Muscle of leg (tissue), 11 donors: ENCODE data around the gene ADCY5. TPM values are rescaled to one million over a fixed set of nuclear protein-coding genes. Genes with fewer than 3 reads are reported as not detected.
A peak's percentile ranks its signal among the peaks of the same experiment; 100 is the strongest.

Experiments
- DNase-seq: peaks from one replicate; pipeline ENCODE4 v3.0.0; 2013
- H3K27ac ChIP-seq: one replicate; pipeline ENCODE4 v1.5.1; 2013; ENCODE audit warnings: mild to moderate bottlenecking, low read length, control low read depth
- H3K27me3 ChIP-seq: one replicate; pipeline ENCODE4 v1.6.1; 2013; ENCODE audit warnings: low read length; ENCODE audit not compliant: control insufficient read depth, insufficient read depth
- H3K36me3 ChIP-seq: one replicate; pipeline ENCODE4 v1.6.1; 2013; ENCODE audit warnings: low read length; ENCODE audit not compliant: control insufficient read depth, insufficient read depth
- H3K4me1 ChIP-seq: one replicate; pipeline ENCODE4 v1.6.1; 2013; ENCODE audit warnings: low read length; ENCODE audit not compliant: control insufficient read depth, insufficient read depth
- H3K4me3 ChIP-seq: one replicate; pipeline ENCODE4 v1.5.1; 2013; ENCODE audit warnings: low read length, control low read depth
- H3K9me3 ChIP-seq: replicated peaks from 2 replicates; pipeline ENCODE4 v1.6.1; 2013; ENCODE audit warnings: low read depth, low read length; ENCODE audit not compliant: control insufficient read depth
- WGBS: methylation state at CpG from one replicate; pipeline ENCODE4 v1.1.5; 2013; ENCODE audit warnings: missing lambda C conversion rate; ENCODE audit not compliant: insufficient coverage; 5-methylcytosine and 5-hydroxymethylcytosine counted together
- polyA plus RNA-seq, 8 donors: library from polyadenylated mRNA; unstranded; fragments of 120-200 nt; gene quantifications; one replicate each; pipeline versions ENCODE4 v1.2.1 to v1.2.3, GENCODE V29; 2013; ENCODE audit warnings: inconsistent platforms in 1 of 8, low replicate concordance in 1 of 8; ENCODE audit not compliant: insufficient read length in 8 of 8, insufficient read depth in 1 of 8
- total RNA-seq: library from RNA; stranded (reverse); fragments of 120-200 nt; gene quantifications from one replicate; pipeline ENCODE4 v1.2.4, GENCODE V29; 2013

Gene ADCY5
- total and polyA plus RNA-seq, 9 donors = 1.8 to 6.1 (median 4.4) TPM

DNA sequence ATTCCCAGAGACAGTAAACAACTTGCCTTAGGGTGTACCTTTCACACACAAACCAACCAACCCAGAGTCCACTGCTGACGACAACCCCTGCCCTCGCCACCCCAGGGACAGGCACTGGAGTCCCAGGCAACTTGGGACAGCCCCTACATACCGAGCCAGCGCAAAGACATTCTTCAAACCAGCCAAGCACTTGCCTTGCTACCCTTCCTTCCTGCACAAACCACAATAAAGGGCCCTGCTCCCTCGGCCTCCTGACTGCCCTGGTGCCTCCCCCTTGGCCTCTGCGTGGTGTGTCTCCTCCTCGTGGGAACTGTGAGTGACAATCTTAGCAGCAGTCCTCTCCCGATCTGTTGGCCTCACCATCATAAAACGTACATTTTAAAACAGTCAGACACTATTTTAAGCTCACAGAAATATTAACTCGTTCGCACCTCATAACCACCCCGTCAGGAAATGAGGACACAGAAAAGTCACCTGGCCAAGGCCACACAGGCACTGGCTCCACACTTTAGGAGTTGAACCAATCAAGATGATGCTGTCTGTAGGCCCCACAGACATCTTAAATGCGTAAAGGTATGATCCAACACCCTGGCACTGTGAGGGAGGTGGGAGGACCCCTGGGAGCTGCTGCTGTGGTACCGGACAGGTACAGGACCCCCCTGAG is 113.8 kb downstream of the ADCY5 start:
- no peak overlapping the region for H3K27ac ChIP-seq
- H3K4me1 ChIP-seq = peaks cover 4% of the 10 kb centered on the region
- no peaks in the 10 kb centered on the region for H3K36me3 ChIP-seq
- no peaks in the 10 kb centered on the region for H3K9me3 ChIP-seq
- 55% methylated on average over 10 of the region's 14 CpGs for WGBS
- H3K27me3 ChIP-seq = no peaks in the 10 kb centered on the region
- DNase-seq = no peak
- no peak overlapping the region for H3K4me3 ChIP-seq

DNA sequence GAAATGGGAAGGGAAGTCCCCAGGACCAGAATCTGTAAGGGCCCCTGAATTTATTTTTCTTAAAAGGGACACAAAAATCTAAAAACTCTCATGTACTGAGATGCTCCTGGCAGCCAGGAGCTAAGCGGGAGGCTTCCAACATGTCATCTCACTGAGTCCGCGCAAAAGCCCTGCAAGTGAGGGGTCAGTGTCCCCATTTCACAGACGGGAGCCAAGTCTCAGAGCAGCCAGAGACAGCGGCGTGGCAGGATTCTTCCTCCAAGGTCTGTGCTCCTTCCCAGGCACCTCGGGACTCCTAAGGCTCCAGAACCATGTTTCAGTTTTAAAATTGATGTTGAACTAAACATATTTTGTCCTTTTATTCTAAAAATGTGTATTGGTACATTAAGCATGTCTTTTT is 114.8 kb downstream of the ADCY5 start:
- no peak overlapping the region for H3K27ac ChIP-seq
- no peaks in the 10 kb centered on the region for H3K36me3 ChIP-seq
- peaks cover 8% of the 10 kb centered on the region for H3K4me1 ChIP-seq
- DNase-seq = no peak
- 78% methylated on average over 6 of the region's 7 CpGs for WGBS
- H3K9me3 ChIP-seq = no peaks in the 10 kb centered on the region
- H3K27me3 ChIP-seq = no peaks in the 10 kb centered on the region
- H3K4me3 ChIP-seq = no peak overlapping the region

DNA sequence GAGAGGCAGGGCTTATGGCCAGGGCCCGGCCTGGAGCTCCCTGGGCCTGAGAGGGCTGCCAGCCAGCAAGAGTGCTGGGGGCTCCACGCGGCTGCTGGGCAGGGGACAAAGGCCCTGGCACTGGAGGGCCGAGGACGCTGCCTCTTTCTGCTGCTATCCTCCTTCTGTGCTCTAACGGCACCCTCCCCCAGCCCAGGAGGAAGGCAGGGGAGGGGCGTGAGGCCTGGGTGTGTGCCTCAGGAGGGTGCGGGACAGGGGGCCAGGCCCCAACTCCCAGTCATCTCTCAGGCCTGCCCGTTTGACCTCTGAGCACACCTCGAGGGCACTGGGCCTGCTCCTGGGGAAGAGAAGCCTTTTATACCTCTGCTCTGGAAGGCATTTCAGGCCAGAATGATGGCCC is 115.5 kb downstream of the ADCY5 start:
- DNase-seq = no peak
- H3K36me3 ChIP-seq = no peaks in the 10 kb centered on the region
- no peak overlapping the region for H3K4me3 ChIP-seq
- 53% methylated on average over 4 of the region's 10 CpGs for WGBS
- H3K27me3 ChIP-seq = no peaks in the 10 kb centered on the region
- no peak overlapping the region for H3K27ac ChIP-seq
- peaks cover 8% of the 10 kb centered on the region for H3K4me1 ChIP-seq
- no peaks in the 10 kb centered on the region for H3K9me3 ChIP-seq

DNA sequence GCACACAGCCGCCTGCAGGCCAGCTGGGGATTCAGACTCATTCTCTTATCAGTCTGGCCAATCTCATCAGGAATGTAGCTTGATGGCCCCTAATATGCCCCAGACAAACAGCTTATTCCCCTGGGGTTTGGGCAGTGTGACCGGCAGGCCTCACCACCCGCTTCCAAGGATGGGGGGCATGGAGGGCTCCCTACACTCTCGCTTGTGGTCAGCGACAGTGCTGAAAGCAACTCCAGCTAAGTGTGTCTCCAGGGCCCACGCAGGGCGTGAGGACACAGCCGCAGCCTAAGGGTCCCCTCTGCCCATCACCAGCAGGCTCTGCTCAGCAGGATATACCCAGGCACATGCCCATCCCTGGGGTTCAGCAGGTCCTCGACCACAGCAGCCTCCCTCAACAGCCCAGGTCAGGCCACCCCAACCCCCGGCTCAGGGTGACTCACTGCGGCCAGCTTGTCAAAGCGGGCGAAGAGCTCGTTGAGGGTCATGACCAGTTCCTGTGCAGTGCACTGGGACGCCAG is 116.7 kb downstream of the ADCY5 start:
- H3K9me3 ChIP-seq = no peaks in the 10 kb centered on the region
- DNase-seq = no peak
- no peak overlapping the region for H3K4me3 ChIP-seq
- H3K4me1 ChIP-seq = peaks cover 8% of the 10 kb centered on the region
- H3K36me3 ChIP-seq = no peaks in the 10 kb centered on the region
- WGBS = 85% methylated on average over 14 of the region's 15 CpGs
- H3K27ac ChIP-seq = no peak overlapping the region
- peaks cover 2% of the 10 kb centered on the region for H3K27me3 ChIP-seq

DNA sequence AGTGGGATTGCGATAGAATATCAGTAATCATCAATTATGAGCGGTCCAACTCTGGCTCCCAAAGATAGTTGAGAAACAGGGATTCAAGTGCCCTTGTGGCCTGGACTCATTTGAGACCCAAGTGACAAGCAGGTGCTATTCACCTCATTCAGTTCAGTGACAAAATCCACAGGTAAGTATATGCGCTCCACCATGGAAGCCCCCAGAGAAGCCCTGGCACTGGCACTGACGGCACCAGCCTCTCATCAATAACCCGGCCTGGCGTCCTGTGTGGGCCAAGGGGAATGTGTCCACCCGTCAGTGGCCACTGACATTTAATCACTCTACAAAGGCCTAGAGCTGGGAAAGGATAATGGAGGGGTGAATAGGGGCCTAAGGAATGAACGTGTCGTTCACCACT is 117.2 kb downstream of the ADCY5 start:
- no peak for DNase-seq
- Histone ChIP-seq H3K36me3 (no peaks in the 10 kb centered on the region), H3K4me1 (peaks cover 8% of the 10 kb centered on the region), H3K9me3 (no peaks in the 10 kb centered on the region), H3K27me3 (peaks cover 2% of the 10 kb centered on the region), H3K4me3 (no peak overlapping the region), H3K27ac (no peak overlapping the region)
- WGBS = 83% methylated on average over 3 of the region's 9 CpGs

DNA sequence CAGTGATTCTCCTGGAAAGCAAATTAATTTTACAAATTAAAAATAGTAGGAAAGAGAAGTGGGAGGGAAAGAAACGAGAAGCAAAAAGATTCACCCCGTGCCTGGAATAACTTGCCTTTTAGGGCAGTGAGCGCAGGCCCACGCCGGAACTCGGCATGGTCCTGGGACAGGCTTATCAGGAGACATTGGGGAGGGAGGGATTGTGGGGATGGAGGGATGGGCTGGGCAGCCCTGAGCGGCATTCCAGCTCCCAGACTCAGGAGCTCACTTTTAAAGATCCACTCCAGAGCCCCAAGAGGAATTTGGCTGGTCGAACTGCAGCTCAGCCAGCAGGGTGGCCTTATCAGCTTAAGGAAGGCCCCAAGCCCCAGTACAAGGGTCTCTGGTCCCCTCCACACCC is 117.9 kb downstream of the ADCY5 start:
- Histone ChIP-seq H3K27me3 (peaks cover 2% of the 10 kb centered on the region), H3K36me3 (no peaks in the 10 kb centered on the region), H3K4me3 (no peak overlapping the region), H3K4me1 (peaks cover 8% of the 10 kb centered on the region), H3K27ac (no peak overlapping the region), H3K9me3 (no peaks in the 10 kb centered on the region)
- 56% methylated on average over 8 of the region's 8 CpGs for WGBS
- no peak for DNase-seq

DNA sequence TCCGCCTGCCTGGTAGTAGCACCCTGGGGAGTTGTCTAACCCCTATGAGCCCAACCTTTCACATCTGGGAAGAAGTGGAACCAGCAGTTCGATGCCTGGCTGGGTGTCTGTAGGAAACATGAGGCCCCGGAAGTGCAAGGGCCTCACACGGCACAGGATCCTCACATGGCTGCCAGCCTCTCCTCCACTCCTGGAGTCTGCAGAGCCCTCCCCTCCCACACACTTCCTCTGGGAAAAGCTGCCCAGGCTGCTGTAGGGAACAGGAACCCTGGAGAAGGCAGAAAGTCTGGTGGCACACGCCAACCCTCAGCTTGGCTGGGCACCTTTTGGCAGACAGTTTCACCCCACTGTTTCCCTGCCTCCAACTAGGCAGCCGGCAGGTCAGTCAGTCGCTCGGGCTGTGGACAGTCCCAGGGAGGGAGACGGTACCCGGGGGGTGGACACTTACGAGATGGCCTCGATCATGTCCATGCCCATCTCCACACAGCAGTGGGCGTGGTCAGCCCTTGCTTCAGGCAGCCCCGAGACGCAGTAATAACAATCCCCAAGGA is 118.4 kb downstream of the ADCY5 start:
- Histone ChIP-seq H3K27ac (no peak overlapping the region), H3K4me3 (no peak overlapping the region), H3K9me3 (no peaks in the 10 kb centered on the region), H3K4me1 (peaks cover 8% of the 10 kb centered on the region), H3K36me3 (no peaks in the 10 kb centered on the region), H3K27me3 (peaks cover 2% of the 10 kb centered on the region)
- WGBS = 36% methylated on average over 7 of the region's 15 CpGs
- DNase-seq = no peak

DNA sequence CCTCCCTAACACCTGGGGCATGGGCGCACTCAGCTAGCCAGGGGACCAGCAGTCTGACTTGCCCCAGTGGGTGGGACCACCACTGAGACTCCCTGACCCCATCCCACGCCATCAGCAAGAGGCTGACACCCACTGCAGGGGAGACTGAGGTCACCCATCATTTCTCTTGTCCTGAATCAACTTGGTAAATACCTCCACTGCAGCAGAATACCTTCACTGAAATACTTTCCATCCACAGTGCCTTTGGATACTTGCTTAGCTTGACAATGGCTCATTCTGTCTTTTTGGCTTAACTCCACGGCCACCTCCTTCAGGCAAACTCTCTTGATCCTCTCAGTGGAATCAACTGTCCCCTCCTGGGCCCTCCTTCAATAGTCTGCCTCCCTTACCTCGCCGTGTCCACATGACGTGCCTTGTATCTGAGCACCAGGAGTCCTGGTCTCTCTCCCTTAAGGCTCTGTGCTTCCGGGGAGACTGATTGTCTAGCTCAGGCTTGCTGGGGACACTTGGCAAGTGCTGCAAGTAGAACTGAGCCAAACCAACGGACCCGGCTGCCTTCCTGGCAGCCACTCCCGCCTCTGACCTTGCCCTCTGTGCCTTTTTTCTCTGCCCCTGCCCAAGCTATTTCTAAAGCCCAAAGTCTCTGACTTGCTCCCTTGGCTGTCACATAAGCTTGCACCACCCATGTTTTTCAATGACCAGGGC is 119.1 kb downstream of the ADCY5 start:
- Histone ChIP-seq H3K27me3 (peaks cover 2% of the 10 kb centered on the region), H3K9me3 (no peaks in the 10 kb centered on the region), H3K36me3 (no peaks in the 10 kb centered on the region), H3K4me1 (peaks cover 9% of the 10 kb centered on the region), H3K27ac (no peak overlapping the region), H3K4me3 (no peak overlapping the region)
- no peak for DNase-seq
- 74% methylated on average over 10 of the region's 10 CpGs for WGBS

DNA sequence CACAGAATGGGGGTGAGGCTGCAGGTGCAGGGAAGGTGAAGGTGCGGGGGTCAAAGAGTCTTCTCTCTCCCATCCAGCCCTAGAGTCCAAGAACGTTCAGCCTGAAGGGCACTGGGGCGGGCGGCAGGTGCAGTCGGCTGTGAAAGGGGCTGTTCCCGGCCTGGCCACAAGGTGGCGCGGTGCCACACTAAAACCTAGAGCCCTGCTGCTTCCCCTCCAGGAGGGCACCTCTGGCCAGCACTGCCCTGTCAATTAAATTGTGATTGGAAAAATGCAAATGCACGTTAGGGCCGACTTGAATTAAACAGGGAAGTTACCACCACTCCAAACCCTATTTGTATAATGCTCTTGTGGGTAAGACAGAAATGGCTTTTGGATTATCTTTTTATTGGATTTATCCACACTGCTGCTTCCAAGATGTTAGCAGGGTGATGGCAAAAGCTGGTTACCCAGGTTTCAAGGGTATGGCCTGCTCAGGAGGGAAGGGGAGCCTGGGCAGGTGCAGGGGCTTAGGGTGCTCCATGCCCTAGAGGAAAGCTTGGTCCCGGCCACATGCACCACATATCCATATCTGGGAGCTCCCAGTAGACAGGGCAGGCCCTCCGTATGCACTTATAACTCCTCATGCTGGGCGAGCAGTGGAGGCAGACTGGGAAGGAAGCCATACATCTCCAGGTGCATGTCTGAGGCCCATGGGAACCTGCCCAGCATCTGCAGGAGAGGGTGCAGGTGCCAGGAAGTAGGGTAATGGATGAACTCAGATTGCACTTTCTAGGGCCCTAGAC is 119.8 kb downstream of the ADCY5 start:
- Histone ChIP-seq H3K9me3 (no peaks in the 10 kb centered on the region), H3K36me3 (no peaks in the 10 kb centered on the region), H3K27me3 (peaks cover 2% of the 10 kb centered on the region), H3K4me3 (no peak overlapping the region), H3K27ac (no peak overlapping the region), H3K4me1 (peaks cover 14% of the 10 kb centered on the region)
- WGBS = 12% methylated on average over 9 of the region's 13 CpGs
- peak; percentile 60 for DNase-seq
